Measurements from ENCODE around the gene ATF6B. TPM values are rescaled to one million over a fixed set of nuclear protein-coding genes. Genes with fewer than 3 reads are reported as not detected.

ATF6B gene
- total RNA-seq, result 46.6 TPM
- long read RNA-seq, partial matches to known transcripts, result 7 of 12 reads
- long read RNA-seq, other reads (novel, unspliced or antisense), result 2 of 12 reads

DNA sequence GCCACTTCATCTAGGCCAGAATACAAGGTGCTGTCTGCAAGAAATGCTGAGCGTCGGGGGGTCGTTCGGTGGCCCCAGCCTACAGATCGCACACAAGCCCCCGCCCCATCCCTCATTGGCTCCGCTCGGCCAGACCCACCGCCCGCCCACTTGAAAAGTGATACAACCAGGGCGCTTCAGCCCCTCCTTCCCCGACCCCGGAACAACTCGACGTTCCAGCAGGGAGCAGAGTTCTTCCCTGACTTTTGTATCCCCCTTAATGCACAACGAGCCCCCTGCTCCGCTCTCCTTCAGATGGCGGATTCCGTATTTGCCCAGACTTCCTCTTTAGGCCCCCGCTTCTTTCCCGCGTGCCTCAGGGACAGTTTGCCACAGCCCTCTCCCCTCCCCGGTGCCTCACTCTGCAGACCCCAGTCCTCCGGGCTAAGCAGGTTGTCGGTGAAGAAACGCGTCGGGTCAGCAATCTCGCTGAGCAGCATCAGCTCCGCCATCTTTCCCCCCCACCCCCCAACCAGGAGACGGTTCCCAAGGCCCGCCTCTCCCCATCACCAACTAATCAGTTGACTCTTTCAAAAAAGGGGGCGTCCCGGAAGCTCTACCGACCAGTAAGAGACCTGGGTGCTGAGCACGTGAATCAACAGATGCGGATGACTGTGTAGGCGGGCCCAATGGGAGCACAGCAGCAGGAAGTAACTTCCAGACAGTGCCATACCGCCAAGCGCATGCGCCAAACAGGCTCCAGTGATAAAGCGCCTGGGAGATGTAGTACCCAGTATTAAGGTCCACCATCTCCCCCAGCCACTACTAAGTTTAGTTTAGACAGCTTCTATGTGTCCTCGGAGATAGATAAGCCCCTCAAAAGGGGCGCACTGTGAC, at the start of gene ATF6B:
Gene ATF6B (minus strand): TSS at position 530 of the 876 bp plus-strand sequence. CDS start 39 bp downstream, at position 491.
- DNase-seq (ENCODE audit: low spot score), result peak; percentile 97

DNA sequence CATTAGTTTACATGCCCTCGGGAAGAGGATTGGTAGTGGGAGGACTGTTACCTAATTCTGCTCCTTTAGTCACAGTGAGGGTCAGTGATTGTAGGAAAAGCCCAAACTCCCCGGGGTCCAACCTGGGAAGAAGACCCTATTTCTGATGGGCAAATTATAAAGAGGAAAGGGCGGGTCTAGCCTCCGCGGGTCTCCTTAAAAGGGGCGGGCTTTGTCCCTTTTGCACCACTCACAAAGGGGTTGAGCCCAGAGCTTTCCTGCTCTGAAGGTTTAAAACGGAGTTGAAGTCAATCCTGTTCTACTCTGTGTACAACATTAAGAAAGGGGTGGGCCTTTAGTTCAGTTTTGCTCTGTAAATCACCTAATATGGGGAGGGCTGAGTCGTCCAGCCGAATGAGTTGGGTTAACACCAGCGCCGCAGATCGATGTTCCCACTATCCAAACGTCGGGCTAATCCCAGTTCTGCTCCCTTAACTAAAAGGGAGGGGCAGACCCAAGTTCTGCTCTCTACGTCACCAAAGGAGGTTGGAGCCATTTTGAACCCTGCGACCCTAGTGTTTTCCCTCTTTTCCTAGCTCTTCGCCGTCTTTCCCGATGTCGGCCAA, 49.2 kb upstream of the ATF6B start:
- DNase-seq (ENCODE audit: low spot score), result no peak

DNA sequence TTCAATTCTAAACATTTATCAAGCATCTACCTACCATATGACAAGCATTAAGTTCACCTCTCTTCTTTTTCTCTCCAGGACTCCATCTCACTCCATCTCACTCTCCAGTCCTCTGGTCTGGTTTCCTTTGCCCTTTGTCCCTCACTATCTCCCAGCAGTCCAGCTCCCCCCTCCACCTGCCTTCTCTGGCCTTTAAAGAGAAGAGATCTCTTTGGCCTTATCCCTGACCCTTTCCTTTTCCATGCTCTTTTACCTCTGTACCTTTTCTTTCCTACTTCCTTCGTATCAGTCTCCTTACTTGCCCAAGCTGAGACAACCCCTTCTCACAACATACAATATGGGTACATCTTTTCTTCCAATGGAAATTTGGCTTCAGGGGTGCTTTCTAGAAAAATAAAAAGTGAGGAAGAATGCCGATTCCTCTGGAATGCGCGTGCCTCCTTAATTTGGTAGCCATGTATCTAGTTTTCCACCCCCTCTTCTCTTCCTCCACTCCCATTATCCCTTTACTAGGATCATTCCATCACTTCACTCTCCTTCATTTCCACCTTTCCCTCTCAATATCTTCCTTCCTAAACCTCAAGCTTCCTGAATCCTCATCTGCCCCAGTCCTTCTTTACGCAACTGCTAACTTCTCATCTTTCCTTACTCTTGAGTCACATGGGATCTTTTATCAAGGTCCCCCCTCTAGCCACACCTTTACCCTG, 48.6 kb upstream of the ATF6B start:
- DNase-seq (ENCODE audit: low spot score), result no peak

DNA sequence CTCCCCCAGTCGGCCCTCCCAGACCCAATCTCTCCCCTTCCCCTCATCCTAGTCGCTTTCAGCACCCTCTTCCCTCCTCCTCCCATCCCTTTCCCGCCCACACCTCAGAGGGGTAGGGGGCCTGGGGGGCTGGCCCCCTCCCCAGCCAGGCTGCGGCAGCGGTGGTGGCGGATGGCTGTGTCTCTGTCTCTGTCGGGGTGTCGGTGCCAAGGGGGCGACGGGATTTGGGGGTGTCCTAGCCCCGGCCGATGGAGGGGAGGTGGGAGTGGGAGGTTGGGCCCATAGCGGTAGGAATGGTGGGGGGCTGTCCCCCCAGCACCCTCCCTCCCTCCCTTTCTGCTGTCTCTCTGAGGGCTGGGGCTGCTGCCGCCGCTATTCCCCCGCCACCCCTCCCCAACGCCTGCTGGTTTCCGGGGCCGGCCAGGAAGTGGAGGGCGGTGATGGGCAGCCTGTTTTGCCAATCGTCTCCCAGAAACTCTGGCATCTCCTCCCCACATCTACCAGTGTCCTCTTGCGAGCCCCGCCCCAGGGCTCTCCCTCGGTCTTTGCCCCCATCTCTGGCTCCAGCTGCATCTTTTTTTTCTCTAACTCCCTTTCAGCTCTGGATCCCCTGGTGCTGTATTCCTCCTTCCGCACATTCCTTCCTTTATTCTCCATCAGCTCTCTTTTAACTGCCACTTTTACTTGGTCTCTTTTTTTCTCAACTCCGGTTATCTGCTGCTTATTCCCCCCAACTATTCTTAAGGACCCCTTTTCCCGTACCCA, 47.8 kb upstream of the ATF6B start, which contains the start of gene AGPAT1:
Gene AGPAT1 (minus strand): TSS at position 374 of the 765 bp plus-strand sequence. CDS start 4,588 bp downstream, outside the sequence.
- peak; percentile 96 for DNase-seq (ENCODE audit: low spot score)

DNA sequence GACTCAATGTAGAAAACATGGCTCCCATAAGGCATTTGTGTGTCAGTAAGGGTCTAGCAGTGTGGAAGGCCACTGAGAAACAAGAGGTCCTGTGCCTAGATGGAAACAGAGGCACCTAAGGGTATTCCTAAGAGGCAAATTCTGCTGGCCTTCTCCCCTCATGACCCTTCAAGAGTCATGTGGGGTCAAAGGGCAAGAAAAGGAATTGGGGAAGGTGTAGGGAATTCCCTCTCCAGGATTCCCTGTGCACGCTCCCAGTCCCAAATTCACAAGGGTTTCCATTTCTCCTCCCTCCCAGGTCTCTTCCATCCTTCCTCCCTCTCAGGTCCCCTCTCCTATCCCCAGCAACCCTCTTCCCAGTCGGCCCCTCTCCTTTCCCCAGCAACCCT, 47.3 kb upstream of the ATF6B start:
- no peak for DNase-seq (ENCODE audit: low spot score)

DNA sequence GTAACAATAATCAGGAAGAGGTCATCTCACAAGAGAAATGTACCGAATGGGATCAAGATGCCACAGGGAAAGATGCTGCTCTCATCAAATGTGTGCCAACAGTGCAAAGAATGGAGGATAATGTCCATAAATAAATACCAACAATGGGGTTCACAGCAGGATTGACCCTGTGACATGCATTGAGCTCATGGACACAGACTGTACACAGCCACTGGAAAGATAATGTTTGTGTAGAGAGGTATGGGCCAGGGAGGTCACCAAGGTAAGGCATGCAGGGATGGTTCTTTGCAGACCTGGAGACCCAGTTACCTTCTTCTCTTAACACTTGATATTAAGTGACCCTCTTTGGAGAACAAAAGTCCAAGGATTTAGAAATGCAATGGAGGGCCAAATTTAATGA, 46.4 kb upstream of the ATF6B start:
- no peak for DNase-seq (ENCODE audit: low spot score)

DNA sequence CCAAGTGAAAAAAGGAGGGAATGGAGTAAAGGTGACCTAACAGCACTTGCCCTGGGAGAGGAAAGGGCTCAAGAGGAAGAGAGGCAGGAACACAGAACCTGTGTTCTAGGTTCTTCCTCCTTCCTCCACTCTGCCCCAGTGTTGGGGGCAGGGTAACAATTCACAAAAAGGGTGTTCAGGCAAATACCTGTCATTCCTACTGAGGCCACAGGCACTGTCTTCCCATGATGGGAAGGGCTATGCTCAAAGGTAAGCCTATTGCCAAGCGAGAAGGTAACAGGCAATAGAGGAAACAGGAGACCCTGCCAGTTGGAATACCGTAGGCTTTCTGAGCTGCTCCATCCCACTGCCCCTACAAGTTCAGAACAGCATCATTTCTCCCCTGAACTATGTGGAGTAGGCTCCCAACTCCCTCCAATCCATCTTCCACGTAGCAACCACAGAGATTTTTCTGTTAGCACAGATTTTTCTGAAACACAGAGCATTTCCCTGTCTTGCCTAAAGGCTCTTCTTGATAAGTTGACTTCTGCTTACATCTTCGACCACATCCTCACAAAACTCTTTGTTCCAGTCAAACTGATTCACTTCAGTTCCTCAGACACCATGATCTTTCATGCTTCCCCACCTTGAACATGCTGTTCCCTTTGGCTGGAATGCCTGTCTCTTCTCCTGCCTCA, 45.1 kb upstream of the ATF6B start:
- DNase-seq (ENCODE audit: low spot score), result no peak

DNA sequence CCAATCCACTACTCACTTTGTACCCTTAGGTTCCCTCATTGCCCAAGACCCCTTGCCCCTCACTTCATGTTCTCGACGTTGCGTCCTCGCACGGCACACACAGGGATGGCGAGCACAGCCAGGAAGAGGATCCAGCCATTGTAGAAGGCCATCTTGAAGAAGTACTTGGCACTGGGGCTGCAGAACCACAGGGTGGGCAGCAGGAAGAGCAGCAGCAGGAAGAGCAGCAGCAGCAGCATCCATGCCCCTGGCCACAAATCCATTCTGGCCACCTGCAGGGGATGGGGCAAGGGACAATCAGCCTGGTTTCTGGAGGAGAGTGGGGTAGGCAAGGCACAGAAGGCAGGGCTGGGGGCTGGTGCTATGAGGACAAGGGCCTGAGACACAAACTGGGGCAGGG, 43.2 kb upstream of the ATF6B start:
- no peak for DNase-seq (ENCODE audit: low spot score)

DNA sequence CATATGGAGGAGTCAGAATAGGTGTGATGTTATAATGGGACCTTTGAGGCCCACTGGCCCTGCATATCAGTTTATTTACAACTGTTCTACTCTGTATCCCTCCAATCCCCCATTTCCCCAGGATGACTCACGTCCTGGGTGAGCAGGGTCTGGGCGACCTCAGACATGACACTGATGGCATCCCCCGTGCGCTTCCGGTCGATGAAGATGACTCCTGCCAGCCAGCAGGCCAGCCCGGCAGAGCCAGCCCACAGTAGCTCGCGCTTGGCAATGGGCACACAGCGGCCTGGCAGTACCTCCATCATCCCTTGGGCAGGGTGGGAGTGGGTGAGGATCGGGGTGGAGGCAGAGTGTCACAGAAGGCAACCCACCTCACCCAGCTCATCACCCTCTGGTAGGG, 42.2 kb upstream of the ATF6B start:
- DNase-seq (ENCODE audit: low spot score), result no peak

DNA sequence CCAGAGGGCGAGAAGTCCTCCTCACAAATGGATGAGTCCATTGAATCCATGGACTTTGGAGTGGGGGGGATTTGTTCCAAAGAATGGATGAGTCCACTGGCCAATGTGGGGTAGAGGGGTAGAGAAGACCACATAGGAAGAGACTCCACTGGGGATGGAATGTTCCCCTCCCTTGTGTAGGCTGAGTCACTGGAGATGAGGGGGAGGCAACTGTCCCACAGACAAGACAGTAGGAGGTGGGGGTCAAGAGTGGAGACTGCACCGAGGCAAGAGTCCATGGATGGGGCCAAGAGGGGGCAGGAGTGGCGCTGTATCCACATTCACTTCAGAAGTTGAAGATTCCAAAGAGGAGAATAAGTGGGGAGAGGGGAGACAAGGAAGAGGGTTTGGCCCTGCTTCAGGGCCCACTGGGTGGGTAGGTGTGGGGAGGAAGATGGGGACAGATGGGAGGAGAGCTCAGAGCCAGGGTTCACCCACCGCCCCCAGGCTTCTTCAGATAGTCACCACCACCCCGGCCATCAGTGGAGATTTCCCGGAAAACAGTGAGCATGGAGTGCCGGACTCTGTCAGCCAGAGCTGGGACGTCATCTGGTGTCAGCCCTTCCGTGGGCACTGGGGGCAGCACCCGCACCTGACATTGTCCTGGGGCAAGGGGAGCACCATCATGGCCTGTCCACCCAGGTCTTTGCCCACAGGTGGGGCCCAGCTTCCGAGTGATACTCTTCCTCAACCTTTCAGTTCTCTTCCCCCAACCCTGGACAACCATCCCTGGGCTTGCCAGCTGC, 41.0 kb upstream of the ATF6B start:
- DNase-seq (ENCODE audit: low spot score), result no peak

DNA sequence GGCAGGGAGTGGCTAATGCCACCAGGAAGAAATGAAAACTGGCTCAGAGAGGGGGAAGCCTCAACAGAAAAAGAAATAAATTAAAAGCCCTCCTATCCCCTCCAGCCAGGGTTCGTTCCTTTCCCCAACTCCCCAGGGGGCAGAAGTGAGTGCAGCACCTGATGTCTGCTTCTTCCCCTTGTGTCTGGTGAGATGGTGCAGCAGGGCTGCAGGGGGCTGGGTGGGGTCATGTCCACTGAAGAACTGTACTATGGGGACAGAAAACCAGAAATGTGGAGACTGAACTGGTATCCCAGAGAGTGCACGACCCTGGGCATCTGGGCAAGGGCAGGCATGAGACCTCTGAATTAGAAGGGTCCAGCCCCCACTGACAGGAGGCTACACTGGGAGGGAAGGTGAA, 40.3 kb upstream of the ATF6B start:
- no peak for DNase-seq (ENCODE audit: low spot score)

DNA sequence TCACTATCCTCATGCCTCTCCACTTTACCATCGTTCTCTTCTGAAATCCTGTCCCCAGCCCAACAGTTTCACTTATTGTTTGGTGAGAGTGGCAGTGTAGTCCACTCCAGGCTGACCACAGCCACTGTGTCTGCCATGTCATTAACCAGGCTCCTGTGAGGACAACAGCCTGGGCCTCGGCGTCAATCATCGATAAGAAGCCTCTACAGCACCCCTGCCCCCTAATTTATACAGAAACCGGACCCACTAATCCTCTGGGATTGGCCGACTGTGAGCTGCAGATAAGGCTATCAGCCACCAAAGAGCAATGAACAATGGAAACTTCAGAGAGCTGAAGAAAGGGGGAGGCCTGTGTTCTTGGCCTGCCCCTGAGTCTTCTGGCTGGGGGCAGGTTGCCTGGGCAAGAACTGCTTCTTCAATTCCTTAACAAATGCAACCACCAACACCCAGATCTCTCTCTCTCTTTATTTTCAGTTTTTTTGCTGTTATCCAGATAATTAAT, 39.8 kb upstream of the ATF6B start:
- no peak for DNase-seq (ENCODE audit: low spot score)

DNA sequence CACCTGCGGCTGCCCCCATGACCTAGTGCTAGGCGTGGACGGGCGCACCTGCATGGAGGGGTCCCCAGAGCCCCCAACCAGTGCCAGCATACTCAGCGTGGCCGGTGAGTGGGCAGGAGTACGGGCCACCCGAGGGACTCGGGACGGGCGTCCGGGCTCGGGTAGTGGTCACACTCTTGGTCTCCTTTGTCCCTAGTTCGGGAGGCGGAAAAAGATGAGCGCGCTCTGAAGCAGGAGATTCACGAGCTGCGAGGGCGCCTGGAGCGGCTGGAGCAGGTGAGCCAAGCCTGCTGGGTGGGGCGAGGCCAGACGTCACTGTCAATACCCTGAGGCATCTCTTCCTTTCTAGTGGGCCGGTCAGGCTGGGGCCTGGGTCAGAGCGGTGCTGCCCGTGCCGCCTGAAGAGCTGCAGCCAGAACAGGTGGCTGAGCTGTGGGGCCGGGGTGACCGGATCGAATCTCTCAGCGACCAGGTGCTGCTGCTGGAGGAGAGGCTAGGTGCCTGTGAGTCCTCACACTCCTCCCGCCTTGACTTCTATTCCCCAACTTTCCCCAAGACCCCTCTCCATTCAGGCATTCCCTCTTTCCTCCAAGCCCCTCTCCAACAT, 39.2 kb upstream of the ATF6B start:
- DNase-seq (ENCODE audit: low spot score), result no peak

DNA sequence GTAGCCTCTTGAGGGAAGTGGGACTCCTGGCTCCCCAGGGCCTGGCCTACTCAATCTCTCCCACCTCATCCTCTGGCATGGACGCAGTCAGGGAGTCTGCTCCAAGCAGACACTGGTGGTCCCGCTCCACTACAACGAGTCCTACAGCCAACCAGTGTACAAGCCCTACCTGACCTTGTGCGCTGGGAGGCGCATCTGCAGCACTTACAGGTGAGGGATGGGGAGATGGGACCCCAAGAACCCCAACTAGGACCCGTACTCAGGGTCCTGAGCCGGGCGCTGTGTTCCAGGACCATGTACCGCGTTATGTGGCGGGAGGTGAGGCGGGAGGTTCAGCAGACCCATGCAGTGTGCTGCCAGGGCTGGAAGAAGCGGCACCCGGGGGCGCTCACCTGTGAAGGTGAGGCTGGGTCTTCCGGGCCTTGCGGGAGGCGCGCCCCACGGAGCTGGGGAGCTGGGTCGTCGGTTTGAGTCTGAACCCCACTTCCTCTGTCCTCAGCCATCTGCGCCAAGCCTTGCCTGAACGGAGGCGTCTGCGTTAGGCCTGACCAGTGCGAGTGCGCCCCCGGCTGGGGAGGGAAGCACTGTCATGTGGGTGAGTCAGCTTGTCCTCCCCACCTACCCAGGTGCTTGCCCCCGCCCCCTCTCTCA, 38.5 kb upstream of the ATF6B start:
- DNase-seq (ENCODE audit: low spot score), result no peak

DNA sequence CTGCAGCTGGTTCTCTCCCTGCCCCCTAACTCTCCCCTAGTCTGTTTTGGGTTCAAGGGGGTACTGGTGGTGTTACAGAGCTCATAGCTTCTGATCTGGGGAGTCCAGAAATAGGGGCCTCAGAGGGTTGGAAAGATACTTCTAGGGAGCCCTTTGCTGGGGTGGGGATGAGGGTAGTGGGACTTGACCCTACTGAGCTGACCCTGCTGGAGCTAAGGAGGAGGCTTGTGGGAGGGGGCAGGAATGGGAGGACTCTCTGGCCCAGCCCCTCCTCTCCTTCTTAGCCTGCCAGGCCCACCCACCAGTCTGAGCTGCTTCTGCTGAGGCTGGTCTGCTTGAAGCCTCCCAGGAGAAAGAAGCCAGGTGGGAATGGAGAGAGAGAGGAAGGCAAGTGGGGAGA, 36.2 kb upstream of the ATF6B start, which contains the start of gene EGFL8:
Gene EGFL8 (plus strand): TSS at position 301 of the 400 bp plus-strand sequence. CDS start 1,571 bp downstream, outside the sequence.
- DNase-seq (ENCODE audit: low spot score), result no peak

DNA sequence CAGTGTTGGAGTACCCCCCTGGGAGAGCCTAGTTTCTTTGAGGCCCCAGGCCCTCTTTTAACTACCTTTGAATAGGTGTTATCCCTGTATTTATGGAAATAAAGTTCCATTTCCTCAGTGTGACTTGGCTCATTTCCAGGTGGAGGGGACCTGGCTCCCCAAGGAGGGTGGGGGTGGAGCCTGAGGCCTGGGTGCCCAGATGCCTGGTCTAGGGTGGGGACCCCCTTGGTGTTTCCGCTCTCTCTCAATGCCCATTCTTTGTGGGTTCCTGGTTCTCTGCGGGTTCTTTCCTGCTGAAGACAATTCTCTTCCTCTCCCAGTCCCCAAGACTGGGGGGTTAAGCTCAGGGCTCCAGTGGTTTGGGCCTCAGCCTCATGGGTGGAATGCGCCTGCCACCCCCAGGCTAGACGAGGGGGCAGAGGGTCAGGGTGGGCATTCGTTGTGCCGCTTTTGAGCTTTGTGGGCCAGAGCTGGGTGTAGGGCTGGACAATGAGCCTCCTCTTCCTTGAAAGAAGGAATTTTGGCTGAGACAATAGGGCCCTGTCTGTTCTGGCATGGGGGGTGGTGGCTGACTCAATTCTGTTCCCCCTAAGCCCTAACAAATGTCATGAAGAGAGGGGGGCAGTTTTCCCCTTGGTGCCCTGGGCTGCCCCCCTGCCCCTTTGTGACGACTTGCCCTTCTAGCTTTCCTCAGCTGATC, 35.7 kb upstream of the ATF6B start:
- DNase-seq (ENCODE audit: low spot score), result no peak

DNA sequence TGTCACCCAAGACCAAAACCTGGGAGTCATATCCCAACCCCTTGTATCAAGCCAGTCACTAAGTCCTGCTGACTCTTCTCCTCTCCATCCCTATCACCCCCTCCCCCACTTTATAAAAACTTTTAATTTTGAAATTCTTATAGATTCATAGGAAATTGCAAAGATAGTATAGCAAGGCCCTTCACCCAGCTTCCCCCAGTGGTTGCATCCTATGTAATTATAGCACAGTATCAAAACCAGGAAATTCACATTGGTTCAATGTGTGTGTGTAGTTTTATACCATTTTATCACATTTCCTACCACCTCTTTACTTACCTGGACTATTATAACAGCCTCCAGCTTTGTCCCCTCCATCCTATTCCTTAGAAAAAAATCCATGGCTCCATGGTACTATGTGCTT, 30.0 kb upstream of the ATF6B start:
- DNase-seq (ENCODE audit: low spot score), result no peak

DNA sequence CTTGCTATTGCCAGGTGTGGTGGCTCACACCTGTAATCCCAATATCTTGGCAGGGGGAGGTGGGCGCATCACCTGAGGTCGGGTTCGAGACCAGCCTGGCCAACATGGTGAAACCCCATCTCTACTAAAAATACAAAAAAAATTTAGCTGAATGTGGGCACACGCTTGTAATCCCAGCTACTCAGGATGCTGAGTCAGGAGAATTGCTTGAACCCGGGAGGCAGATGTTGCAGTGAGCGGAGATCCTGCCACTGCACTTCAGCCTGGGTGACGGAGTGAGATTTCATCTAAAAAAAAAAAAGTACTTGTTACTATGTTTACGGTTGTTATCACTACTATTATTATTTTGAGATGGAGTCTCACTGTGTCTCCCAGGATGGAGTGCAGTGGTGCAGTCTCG, 28.8 kb upstream of the ATF6B start:
- no peak for DNase-seq (ENCODE audit: low spot score)

All from mesenteric fat pad (tissue), 1 donor.